GM12873 (cell line): ENCODE measurements around the gene CHRND.

Source experiments
- TF ChIP-seq, protein P1 (sequence below): IDR thresholded peaks from 2 replicates; pipeline ENCODE4 v1.5.1; 2012; ENCODE audit warnings: low read depth, mild to moderate bottlenecking, moderate library complexity, low read length, control low read depth; ENCODE audit not compliant: insufficient read depth; ENCODE audit errors: missing control alignments

Gene CHRND

DNA sequence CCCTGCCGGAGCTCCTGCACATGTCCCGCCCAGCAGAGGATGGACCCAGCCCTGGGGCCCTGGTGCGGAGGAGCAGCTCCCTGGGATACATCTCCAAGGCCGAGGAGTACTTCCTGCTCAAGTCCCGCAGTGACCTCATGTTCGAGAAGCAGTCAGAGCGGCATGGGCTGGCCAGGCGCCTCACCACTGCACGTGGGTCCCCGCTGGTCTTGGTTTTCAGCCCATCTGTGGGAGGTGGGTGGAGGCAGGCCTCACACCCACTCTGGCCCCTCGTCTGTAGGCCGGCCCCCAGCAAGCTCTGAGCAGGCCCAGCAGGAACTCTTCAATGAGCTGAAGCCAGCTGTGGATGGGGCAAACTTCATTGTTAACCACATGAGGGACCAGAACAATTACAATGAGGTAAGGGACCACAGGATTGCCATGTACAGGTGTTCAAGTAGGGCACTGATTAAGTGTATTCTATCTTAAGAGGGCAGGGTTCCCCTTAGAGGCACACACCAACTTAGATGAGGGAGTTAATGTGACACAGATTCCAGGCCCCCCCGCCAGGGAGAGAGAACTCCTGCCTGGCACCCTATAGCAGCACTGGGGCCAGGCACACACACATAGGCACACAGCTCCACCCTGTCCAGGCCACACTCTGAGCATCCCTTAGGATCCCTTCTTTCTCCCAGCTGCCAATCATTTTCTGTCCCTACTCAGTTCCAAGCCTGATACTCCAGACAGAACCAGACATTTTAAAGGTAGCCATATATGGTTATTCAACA is 8.2 kb downstream of the CHRND start:
- TF ChIP-seq, protein P1, sequence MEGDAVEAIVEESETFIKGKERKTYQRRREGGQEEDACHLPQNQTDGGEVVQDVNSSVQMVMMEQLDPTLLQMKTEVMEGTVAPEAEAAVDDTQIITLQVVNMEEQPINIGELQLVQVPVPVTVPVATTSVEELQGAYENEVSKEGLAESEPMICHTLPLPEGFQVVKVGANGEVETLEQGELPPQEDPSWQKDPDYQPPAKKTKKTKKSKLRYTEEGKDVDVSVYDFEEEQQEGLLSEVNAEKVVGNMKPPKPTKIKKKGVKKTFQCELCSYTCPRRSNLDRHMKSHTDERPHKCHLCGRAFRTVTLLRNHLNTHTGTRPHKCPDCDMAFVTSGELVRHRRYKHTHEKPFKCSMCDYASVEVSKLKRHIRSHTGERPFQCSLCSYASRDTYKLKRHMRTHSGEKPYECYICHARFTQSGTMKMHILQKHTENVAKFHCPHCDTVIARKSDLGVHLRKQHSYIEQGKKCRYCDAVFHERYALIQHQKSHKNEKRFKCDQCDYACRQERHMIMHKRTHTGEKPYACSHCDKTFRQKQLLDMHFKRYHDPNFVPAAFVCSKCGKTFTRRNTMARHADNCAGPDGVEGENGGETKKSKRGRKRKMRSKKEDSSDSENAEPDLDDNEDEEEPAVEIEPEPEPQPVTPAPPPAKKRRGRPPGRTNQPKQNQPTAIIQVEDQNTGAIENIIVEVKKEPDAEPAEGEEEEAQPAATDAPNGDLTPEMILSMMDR: no peak

DNA sequence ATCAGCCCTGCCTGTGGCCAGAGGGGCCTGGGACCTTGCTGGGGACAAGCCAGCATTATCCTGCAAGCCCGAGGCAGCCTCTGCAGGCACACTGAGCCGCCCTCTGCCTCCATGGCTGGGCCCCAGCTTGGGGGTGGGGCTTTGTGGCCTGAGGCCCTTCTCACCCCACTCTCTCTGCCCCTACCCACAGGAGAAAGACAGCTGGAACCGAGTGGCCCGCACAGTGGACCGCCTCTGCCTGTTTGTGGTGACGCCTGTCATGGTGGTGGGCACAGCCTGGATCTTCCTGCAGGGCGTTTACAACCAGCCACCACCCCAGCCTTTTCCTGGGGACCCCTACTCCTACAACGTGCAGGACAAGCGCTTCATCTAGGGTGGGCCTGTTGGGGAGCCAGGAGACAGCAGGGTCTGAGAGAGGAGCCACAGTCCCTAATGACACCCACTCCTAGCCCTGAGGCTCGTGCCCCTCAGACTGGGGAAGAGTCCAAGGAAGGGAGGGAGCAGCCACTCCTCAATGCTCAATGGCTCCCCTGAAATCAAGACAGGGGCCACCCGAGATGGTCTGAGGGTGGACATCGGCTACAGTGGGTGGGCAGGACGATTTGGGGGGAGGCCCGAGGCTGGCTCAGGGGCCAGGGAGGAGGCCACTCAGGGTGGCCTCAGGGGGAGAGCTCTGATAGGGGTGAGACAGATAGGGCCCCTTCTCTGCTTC is 9.1 kb downstream of the CHRND start:
- TF ChIP-seq, protein P1: no peak

DNA sequence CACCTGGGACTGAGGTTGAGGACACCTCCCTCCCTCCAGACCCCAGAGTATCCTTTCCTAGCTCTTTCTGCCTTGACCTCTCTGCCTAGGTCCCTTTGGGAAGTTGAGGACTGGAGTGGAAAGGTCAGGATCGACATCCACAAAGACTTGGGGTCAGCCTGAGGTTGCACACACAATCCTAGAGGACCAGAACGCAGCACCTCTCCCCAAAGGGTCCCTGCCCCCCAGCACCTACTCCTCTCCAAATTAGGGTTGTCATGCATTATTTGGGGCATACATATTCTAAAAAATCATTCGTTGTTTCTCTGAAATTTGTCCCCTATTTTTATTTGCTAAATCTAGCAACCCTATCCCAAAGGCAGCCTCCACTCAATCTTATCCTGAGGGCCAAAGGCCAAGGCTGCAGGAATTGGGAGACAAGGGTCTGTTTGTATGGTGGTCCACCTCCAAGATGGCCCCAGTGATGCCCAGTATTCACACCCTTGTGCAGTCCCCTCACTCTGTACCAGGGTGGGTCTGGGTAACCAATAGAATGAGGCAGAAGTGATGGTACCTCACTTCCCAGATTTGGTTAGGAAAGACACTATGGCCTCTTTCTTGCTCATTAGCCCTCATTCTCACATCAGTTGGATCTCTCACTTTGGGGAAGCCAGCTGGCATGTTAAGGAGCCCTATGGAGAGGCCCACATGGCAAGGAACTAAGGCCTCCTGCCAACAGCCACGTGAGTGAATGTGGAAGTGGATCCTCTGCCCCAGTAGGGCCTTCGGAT is 10.0 kb downstream of the CHRND start:
- TF ChIP-seq, protein P1: no peak

DNA sequence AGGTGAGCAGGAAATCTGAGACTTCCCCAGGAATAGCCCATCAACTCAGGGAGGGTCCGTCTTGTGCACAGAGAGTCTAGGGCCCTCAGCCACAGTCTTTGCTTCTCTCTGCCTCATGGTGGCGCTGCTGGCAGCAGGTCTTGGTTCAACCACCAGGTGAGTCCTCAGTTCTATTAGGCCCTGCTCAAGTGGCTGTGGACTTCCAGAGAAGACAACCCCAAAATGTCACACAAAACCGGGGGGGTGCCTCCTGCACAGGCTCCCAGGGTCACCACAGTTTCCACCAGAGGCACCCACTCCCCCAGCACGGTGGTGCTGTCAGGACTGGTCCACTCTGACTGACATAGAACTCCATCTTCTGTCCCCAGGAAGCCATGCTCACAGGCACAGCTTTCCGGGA is 11.1 kb downstream of the CHRND start:
- TF ChIP-seq, protein P1: peak; percentile 57

DNA sequence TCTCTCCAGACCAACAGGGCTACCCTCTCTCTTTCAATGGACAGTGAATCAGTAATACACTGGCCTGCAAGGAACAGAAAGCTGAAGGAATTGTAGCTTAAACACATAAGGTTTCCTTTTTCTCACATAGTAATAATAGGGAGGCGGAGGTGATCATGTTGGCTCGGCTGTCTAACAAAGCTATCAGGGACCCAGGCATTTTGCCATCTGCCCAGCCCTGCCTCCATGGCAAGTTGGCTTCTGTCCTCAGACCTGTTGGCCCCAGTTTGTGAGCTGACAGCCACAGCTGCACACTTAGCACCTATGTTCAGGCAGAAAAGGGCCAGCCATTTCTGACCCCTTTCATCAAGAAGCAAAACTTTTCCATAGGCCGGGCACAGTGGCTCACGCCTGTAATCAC is 11.5 kb downstream of the CHRND start:
- TF ChIP-seq, protein P1: no peak

DNA sequence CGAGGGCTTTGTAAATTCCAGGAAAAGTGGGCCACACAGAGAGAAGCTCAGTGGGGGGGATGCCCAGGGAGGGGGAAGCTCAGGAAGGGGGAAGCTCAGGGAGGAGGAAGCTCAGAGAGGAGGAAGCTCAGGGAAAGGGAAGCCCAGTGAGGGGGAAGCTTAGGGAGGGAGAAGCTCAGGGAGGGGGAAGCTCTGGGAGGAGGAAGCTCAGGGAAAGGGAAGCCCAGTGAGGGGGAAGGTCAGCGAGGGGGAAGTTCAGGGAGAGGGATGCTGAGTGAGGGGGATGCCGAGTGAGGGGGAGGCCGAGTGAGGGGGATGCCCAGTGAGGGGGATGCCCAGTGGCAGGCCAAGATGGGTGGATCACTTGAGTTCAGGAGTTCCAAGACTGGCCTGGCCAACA is 12.7 kb downstream of the CHRND start:
- TF ChIP-seq, protein P1: no peak

DNA sequence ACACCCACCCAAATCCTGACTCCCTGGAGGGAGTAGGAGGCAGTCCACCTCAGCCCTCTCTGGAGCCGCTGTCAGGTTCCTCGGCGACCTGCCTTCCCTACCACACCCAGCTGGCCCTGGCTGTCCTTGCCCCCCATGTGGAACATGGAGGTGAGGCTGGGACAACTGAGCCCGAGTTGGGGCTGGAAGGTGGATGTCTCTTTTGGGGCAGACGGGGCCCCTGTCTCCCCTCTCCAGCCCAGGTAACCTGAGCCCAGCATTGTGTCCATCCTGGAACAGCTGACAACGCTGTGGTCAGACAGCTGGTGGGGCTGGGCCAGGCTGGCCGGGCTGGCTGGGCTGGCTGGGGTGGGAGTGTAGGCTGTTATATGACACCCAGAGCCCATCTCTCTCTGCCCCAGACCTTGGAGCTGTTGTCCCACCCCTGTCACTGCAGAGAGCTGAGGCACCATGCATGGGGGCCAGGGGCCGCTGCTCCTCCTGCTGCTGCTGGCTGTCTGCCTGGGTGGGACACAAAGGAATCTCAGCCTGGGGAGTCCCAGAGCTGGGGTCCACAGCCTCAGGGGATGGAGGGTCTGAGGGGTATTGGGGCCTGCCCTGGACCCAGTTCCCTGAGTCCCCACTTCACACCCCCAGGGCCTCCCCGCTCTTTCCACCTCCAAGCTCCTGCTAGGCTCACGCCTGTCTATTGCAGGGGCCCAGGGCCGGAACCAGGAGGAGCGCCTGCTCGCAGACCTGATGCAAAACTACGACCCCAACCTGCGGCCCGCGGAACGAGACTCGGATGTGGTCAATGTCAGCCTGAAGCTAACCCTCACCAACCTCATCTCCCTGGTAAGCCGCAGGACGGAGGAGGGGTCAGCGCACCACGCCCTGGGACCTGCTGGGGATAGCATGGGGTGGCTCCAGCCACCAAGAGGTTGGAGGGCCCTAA is 13.6 kb downstream of the CHRND start, which contains the start of gene CHRNG:
TSS of gene CHRNG (plus strand) at position 395 of the 934 bp plus-strand sequence. CDS start at position 451, 56 bp downstream.
- TF ChIP-seq, protein P1: no peak
